Measurements from ENCODE around the gene TRRAP.

DNA sequence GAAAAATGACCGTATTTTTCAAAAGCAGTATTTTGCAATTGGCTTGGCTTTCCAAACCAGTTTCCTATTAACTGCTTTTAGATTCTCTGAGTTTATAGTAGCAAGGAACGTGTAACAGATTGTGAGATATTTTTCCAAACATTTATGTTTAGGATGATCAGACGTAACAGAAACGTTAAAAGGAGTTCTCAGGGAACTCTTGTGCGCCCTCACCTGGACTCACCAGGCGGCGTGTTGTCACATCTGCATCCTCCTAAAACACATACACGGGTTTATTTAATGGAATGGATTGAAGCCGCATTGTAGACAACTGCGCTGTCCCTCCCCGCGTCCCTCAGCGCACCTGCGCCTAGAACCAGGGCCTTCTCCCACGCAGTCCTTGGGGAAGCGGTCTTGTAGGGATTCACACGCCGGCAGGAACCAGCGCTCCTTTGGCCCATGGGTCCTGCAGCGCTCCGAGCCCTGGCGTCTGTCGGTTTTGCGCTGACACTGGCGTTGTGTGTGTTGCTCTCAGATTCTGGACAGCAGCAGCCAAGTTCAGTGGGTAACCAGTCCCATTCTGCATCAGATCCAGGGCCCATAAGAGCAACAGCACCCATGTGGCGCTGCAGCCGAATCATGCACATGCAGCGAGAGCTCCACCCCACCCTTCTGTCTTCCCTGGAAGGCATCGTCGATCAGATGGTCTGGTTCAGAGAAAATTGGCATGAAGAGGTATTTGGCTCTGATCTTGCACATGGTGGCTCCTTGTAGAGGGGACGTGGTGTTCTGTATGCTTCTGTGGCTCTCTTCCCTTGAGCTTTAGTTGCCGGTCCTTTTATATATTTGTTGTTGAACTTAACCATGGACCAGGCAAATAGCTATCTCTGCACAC lies 114.9 kb downstream of the TRRAP start:
- TF ChIP-seq, protein P1, sequence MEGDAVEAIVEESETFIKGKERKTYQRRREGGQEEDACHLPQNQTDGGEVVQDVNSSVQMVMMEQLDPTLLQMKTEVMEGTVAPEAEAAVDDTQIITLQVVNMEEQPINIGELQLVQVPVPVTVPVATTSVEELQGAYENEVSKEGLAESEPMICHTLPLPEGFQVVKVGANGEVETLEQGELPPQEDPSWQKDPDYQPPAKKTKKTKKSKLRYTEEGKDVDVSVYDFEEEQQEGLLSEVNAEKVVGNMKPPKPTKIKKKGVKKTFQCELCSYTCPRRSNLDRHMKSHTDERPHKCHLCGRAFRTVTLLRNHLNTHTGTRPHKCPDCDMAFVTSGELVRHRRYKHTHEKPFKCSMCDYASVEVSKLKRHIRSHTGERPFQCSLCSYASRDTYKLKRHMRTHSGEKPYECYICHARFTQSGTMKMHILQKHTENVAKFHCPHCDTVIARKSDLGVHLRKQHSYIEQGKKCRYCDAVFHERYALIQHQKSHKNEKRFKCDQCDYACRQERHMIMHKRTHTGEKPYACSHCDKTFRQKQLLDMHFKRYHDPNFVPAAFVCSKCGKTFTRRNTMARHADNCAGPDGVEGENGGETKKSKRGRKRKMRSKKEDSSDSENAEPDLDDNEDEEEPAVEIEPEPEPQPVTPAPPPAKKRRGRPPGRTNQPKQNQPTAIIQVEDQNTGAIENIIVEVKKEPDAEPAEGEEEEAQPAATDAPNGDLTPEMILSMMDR (IDR thresholded peaks at IDR 0.05; ENCODE audit: poor library complexity, severe bottlenecking): no peak
- TF ChIP-seq TAF1 (IDR thresholded peaks at IDR 0.05; ENCODE audit: low read depth) (no peak), SMC3 (conservative IDR thresholded peaks at IDR 0.05; ENCODE audit: poor library complexity) (no peak), RAD21 (conservative IDR thresholded peaks at IDR 0.05) (no peak), EZH2 (IDR thresholded peaks at IDR 0.05; ENCODE audit: borderline replicate concordance, insufficient read depth, low read length, poor library complexity, severe bottlenecking) (no peak), POLR2AphosphoS5 (IDR thresholded peaks at IDR 0.05) (no peak), EP300 (conservative IDR thresholded peaks at IDR 0.05; ENCODE audit: poor library complexity, severe bottlenecking) (no peak), MXI1 (conservative IDR thresholded peaks at IDR 0.05; ENCODE audit: poor library complexity, severe bottlenecking) (no peak)
- TF ChIP-seq, protein P2, sequence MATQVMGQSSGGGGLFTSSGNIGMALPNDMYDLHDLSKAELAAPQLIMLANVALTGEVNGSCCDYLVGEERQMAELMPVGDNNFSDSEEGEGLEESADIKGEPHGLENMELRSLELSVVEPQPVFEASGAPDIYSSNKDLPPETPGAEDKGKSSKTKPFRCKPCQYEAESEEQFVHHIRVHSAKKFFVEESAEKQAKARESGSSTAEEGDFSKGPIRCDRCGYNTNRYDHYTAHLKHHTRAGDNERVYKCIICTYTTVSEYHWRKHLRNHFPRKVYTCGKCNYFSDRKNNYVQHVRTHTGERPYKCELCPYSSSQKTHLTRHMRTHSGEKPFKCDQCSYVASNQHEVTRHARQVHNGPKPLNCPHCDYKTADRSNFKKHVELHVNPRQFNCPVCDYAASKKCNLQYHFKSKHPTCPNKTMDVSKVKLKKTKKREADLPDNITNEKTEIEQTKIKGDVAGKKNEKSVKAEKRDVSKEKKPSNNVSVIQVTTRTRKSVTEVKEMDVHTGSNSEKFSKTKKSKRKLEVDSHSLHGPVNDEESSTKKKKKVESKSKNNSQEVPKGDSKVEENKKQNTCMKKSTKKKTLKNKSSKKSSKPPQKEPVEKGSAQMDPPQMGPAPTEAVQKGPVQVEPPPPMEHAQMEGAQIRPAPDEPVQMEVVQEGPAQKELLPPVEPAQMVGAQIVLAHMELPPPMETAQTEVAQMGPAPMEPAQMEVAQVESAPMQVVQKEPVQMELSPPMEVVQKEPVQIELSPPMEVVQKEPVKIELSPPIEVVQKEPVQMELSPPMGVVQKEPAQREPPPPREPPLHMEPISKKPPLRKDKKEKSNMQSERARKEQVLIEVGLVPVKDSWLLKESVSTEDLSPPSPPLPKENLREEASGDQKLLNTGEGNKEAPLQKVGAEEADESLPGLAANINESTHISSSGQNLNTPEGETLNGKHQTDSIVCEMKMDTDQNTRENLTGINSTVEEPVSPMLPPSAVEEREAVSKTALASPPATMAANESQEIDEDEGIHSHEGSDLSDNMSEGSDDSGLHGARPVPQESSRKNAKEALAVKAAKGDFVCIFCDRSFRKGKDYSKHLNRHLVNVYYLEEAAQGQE (IDR thresholded peaks at IDR 0.05; ENCODE audit: borderline replicate concordance): no peak

Data from neural cell (in vitro differentiated cells).